Measurements from ENCODE around the gene PRKN.

DNA sequence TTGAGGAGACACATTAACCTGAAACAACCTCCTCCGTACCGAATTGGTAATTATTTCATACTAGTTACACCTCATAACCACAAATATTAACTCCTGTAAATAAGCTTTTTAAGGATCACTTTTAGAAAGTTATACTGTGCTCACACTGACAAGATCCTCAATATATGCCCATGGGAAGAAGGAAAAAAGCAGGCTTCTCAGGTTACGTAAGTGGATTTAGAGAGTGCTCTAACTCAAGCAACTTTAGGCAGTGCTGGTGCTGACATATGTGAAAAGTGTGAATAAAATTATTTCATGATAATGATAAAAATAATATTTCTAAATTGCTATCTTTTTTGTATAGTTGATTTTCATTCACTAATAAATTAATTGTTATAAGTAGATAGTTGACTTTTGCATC is 76.1 kb downstream of the PRKN start:
- TF ChIP-seq POLR2A (IDR thresholded peaks at IDR 0.05; ENCODE audit: low read length) = no peak
- no peak for TF ChIP-seq GATA1 (IDR thresholded peaks at IDR 0.05; ENCODE audit: low read depth, low read length)
